NCI-H524 treated with DMSO at 0.1 percent for 48 hours (cell line): ENCODE measurements around the gene VSTM2B.

Source experiments
- DNase-seq: peaks from one replicate; lab custom pipeline; 2025; lab: John Stamatoyannopoulos, UW

The VSTM2B gene

DNA sequence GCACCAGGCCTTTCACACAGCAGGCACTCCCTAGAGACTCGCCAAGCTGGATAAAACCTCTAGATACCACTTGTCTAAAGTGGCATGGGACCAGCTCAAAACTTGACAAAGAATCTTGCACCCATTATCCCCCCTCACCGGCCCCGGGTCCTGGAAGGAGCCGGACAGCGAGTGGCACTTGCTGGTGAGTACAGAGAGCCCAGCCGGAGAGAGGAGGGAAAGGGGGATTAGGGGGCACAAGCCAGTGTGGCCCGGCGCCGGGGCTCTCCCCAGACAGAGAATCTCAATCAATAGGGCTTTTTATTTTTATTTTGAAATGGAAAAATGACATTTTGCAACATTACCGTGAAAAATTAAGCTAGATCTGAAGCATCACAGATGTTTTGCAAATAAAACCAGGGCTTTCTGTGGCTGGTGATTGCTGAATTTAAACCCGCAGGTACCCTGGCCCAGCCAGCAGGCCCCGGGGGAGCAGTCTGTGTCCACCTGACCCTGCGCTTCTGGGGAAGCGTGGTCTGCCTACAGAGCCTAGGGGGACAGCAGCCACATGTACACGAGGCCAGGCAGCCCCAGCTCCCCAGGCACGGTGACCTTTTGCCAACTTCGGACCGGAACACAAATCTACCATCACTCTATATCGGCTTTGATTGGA is 10.0 kb upstream of the VSTM2B start:
- DNase-seq: no peak

DNA sequence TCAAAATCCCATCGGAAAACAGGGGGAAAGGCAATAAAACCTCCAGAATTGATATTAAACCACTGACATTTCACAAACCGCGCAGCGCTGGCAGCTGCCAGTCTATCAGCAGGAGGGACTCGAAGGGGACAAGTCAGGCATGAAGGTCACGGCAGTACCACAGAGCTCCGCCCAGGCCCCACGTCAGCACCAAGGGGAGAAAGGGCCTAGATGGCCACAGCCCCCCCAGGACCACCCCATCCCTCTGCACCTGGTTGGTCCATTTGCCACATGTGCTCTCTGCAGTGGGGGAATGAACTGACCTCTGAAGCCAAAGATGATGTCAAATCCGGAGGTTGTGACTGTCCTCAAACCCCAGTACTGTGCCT is 9.5 kb upstream of the VSTM2B start:
- no peak for DNase-seq

DNA sequence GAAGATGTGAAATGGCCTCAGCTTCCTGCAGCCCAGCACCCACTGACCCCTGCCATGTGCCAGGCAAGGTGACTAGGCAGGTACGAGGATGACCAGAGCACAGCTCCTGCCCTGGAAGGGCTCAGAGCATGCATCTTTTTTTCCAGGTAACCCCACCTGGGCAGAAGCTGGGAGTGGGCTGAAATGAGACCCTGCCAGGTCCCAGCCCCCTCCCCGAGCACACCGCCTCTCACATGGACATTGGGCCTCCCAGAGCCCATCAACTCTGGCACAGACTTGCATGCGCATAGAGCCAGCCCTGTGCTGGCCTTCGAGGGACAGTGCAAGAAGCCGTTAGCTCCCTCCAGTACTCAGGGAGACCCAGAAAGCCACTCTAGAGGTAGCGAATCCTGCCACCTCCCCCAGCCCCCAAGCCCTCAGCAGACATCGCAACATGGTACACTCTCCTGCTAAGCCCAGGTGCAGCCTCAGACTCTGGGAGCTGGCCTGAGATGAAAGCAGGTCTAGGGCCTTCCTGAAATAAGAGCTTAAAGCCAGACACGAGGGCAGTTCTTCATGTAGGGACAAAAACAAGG is 8.9 kb upstream of the VSTM2B start:
- DNase-seq: no peak

DNA sequence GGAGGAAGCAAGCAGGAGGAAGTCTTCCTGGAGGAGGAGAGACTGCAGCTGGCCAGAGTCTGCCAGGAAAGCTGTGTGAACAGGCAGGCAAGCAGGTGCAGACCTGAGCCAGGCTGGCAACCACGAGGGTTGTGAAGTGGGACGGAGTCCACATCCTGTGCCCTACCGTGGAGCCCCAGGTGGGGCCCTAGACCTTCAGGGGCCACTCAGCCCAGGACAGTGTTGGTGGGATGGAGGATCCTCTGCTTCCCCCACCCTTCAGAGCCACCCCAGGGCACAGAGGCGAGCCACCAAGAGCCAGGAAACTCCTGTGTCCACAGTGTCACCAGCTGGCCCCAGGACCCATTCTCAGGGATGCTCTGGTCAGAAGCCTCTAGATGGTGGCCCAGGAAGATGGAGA is 8.4 kb upstream of the VSTM2B start:
- no peak for DNase-seq

DNA sequence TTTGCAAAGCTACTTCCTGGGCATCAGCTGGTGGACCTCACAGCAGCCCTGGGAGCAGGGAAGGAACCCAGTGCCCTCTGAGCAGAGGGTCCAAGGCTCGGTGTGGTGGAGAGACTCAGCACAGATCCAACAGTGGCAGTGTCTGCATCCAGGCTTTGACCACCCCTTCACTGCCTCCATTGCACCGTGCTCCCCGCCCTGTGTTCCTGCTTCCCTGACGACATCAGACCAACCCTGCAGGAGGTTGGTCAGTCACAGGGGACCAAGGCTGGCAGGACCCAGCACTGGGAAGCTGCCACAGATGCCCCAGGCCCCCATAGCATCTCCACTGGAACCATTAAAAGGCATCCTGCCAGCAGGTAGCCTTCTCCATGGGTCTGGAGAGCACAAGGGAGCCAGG is 7.8 kb upstream of the VSTM2B start:
- no peak for DNase-seq

DNA sequence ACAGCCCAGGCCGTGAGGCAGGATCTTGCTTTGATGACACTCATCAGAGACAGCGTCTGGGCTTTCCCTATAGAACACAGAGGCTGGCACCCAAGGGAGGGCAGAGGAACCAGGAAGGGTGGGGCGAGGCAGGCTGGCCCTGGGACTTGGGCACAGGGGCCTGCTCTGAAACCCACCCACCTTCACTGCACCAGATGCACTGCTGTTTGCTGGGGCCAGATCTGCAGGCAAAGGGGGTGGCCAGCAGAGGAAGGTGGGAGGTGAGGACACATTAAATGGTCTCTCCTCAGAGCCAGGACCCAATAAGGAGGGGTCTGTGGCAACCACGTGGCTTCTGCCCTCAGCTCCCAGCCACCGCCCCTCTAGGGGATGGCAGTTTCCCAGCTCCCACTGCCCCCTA is 6.6 kb upstream of the VSTM2B start:
- no peak for DNase-seq

DNA sequence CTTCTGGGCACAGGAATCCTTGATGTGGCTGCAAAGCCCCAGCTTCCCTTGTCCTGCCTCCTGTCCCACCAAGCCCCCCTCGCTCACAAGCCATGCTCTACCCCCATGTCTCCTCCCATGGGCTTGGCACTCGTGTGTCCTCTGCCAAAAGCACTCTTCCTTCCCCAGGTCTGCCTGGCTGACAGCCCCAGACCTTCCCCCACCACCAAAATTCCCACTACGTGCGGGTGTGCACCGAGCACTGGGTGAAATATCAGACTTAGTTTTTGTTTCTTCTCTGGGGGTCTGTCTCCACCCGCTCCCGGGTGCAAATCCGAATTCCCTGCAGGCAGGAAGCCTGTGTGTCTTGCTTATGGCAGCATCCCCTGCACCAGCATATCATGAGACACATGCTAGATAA is 5.9 kb upstream of the VSTM2B start:
- DNase-seq: no peak

DNA sequence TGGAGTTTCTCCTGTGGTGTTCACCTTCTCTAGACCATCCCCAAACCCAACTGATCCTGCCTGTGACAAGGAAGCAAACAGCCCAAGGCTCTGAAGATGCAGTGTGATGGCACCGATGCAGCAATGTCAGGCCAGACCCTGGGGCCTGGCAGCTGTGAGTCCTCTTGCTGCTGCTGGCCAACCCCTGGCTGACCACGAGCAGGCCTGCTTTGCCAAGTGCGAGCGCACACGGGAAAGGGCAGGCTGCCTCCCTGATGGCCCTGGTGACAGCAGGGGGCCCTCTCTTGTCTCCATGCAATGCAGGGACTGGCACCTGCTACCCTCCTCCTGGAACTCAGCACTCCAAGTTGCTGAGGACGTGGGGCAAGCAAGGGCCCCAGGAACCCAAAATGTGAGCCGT is 5.4 kb upstream of the VSTM2B start:
- DNase-seq: no peak

DNA sequence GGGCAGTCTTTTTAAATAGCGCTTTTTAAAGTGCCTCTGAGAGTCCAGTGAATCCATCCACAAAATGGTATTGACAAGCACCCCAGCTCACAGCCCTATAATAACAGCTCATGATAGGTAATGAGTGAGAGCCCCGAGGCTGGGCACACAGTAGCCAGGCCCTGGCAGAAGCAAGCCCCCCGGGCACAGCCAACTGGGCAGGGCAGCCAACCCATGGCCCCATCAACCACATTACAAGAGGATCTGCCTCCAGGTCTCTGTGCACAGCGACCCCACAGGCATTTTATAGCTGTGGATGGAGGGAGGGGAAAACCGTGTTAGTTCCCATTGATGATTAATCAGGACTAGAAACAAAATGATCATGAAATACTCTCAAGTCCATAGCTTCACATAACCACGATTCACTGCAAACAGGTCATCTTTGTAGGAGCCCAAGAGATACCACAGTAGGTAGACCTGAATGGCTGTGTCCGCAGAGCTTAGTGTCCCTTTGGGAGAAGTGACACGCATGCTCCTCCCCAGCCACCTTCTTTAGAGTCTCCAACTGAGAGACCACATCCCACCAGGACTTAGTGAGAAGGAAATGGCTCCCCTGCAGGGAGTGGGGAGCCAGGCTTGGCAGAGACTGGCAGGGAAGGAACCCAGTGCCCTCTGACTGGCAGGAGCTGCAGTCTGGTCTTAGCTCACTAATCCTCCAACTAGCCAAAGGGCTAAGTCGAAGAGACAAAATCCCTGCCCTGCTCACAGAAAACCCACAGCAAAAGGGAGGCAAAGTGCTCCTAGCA is 4.3 kb upstream of the VSTM2B start:
- no peak for DNase-seq

DNA sequence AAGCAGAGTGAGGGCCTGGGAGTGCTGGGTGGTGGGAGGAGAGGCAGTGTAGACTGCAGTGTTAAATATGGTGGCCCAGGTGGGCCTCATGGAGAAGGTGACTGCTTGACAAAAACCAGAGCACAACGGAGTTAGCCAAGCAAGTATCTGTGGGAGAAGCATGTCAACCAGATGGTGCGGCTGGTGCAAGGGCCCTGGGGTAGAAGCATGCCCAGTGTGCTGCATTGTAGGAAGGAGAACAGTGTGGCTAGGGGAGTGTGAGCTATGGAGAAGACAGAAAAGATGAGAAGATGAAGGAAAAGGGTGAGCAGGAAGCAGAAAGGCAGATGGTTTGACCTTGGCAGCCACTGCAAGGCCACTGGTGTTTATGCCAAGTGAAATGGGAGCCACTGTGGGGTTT is 2.2 kb upstream of the VSTM2B start:
- no peak for DNase-seq

DNA sequence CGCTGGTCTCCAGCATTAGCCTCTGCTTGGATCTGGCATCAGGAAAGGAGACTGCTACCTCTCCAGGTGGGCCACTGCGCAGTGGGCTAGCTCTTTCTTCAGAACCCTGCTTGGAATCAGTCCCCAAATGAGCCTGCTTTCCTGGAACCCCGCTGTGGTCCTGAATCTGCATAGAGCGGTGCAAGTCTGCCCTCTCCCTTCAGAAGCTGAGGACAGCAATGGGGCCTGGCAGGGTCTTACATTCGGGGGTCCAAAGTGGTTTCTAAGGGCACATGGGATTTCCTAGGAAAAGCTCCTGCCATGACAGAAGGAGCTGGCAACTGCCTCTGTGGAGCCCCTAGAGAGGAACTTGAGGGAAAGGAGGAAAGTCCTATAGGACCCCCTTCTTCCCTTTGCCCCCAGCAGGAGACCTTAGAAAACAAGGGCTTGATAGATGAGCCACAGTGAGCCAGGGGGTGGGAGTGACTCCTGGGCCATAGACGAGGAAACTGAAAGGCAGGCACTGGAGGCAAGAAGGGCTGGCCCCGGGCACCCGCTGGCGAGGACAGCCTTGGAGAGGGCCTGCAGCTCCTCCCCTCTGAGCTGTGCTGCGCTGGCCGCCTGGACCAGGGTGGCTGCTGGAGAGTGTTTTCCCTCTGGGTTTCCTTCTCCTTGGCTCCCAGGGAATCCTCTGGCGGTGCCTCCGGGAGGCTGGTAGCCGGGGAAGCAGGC is 1.4 kb upstream of the VSTM2B start:
- no peak for DNase-seq

DNA sequence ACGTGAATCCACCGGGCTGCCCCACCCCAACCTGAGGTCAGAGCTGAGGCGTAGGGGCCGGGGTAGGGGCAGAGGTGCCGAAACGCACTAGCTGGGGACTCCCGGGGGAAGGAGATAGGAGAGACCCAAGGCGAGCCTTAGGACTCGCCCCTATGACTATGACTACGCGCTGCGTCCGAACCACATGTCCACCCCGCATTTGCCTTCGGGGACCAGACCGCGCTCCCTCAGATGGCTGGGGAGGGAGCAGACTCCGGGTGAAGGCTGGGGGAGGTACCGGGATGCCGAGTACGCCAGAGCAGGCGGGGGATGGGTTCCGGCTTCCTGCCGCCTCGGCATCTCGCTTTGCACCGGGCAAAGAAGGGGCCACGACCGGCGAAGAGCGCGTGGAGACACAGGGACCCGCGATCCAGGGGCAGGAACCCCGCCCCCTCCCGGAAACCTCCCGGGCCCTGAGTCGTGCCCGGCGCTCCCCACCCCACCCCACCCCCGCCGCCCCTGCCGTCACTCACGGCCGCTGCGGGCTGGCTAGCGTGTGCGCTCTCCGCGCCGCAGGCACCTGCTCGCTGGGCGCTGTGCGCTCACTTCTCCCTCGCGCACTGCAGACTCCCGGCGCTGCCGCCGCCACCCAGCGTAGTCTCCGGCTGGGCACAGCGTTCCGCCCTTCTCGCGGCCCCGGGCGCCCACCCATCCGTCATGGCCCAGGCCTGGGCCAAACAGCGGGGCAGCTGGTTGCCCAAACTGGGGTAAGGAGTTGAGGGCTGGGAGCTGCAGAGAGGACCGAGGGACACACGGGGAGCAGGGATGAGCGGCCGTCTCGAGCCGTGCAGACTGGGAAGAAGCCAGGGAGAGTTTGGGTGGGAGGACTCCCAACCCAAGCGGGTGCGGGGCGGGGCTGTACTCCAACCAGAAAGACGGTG is 622 bp upstream of the VSTM2B start:
- DNase-seq: no peak

DNA sequence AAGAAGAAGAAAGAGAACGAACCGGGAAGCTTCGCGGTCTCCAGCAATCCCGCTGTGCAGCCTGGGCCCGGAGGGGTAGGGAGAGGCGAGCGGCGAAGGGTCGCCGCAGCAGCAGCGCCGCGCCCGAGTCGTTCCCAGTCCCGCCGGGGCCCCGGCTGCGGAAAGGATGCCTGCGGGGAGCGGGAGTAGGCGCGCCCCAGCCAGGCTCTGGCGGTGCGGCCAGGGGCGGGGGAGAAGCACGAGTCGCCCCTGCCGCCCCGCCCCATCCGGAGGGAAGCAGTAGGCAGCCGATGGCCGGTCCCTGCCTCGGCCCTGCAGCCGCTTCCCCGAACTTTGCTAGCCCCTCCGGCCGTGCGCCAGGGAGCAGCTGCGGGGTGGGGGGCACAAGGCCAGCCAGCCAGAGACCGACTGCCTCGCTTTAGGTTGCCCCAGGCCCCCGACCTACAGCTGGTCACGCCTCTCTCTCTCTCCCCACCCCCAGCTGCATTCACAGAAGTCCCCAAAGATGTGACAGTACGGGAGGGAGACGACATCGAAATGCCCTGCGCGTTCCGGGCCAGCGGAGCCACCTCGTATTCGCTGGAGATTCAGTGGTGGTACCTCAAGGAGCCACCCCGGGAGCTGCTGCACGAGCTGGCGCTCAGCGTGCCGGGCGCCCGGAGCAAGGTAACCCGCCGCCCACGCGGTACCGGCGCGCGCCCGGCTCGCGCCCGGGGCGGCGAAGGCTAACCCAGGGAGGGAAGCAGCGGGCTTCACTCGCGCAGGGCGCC is 1.1 kb downstream of the VSTM2B start:
- no peak for DNase-seq

DNA sequence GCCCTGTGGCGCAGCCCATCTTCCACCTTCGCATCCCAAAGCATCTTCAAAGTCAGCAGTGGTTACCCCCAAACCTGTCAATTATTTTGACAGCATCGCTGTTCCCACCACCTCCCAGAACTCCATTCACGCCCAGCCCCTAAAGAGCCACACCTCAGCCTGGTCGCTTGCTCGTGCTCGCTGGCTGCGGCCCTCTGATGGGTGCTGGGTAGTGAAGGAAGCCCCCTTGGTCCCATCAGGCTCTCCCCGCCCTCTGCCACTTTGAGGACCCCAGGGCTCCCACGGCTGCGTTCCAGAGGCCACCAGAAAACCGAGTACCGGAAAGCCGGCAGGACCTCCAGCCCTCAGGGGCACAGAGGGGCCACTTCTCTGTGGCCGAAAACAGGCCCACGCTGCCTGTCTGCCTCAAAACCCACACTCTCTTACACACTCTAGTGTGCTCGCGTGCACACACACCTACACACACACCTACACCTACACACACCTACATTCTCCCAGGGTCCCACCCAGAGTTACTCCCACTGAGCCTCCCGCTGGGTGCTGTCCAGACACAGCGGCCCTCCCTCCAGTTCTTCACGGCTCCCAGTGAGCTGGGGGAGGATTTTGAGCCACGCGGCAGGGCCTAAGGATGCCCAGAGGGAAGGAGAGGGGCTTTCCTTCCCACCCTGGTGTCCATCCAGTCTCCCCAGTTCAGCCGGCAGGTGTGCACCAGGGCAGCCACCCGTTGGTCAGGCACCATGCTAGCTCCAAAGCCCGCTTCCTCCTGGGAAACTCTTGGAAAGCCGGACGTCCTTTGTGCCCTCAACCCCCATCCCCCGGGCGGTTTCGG is 1.9 kb downstream of the VSTM2B start:
- DNase-seq: no peak

DNA sequence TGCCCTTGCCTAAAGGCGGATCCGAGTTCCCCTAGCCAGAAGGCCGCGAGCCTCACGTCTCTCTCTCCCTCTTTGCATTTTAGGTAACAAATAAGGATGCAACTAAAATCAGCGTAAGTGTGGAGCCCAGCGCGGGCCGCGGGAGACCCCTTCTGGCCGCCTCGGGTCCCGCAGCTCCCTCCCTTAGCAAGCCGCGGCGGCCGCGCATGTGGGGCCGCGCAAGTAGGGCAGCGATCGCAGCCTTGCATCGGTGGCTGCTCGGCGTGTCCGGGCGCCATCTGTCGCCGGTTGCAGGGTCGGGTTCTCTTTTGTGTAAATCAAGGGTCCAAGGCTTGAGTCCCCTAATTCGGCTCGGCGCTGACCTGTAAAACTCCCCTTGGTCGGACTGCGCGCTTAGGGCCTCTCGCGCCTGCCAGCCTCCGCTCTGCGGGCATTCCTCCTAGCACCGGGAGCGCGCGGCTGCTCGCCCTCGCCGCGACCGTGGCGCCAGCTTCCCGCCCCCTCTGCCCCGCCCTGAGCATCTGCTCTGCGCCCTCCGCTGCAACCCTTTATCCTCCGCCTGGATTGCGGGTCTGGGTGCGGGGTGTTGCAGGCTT is 2.7 kb downstream of the VSTM2B start:
- DNase-seq: peak; percentile 11

DNA sequence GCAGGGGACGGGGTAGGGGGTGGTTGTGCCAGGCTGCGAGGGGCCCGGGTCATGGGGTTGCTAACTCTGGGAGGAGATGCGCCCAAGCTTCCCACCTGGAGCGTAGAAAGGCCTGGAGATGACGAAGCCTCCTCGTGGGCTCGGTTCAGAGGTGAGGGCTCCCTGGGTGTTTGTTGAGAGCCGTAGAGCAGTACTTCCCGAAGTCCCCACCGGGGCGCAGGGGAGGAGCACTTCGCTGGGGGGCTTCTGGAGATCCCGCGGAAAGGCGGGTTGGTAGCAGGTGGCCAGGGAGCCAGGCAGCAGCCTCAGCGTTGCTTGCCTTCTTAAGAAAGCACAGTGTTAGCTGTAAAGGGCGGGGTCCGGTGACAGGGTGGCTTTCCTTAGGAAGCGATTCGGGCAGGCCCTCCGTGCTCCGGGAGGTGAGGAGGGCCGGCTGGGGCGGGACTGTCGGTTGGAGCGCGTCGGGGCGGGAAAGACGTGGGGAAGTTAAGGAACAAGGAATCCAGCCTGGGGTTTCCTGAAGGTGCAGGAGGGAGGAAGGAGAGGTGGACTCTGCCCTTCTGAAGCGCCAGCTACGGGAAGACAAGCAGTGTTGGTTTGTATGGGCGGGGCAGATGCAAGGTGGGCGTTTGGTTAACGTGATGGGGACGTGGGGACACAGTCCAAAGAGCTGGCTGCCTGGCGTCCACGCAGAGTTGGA is 3.3 kb downstream of the VSTM2B start:
- no peak for DNase-seq

DNA sequence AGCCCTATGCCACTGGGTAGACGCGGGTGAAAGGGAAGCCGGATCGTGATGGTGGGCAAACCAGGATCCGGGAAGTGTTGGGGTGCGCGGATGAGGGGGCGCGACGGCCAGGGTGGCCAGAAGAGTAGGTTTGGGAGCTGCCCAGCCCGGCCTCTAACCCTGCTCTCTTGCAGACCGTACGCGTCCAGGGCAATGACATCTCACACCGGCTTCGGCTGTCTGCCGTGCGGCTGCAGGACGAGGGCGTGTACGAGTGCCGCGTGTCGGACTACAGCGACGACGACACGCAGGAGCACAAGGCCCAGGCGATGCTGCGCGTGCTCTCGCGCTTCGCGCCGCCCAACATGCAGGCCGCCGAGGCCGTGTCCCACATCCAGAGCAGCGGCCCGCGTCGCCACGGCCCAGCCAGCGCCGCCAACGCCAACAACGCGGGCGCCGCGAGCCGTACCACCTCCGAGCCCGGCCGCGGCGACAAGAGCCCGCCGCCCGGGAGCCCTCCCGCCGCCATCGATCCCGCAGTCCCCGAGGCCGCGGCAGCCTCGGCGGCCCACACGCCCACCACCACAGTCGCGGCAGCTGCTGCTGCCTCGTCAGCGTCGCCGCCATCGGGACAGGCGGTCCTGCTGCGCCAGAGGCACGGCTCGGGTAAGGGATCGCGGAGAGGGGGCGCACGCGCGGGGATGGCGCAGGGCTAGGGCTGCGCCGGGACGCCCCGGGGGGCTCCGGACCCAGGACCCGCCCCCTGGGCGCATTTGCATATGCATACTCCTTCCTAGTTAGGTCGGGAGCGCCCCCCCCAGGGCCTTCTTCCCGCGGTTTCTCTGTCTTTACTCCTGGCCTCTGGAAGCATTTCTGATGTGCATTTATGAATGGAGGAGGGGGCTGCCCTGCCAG is 4.1 kb downstream of the VSTM2B start:
- DNase-seq: no peak
